ENCODE results near the gene IL22.
"Not testable (repeated sequence)": the region's sequence is repeated elsewhere in the genome, so short reads cannot be mapped to it uniquely, and the experiment has no call there.

IL22 gene

DNA sequence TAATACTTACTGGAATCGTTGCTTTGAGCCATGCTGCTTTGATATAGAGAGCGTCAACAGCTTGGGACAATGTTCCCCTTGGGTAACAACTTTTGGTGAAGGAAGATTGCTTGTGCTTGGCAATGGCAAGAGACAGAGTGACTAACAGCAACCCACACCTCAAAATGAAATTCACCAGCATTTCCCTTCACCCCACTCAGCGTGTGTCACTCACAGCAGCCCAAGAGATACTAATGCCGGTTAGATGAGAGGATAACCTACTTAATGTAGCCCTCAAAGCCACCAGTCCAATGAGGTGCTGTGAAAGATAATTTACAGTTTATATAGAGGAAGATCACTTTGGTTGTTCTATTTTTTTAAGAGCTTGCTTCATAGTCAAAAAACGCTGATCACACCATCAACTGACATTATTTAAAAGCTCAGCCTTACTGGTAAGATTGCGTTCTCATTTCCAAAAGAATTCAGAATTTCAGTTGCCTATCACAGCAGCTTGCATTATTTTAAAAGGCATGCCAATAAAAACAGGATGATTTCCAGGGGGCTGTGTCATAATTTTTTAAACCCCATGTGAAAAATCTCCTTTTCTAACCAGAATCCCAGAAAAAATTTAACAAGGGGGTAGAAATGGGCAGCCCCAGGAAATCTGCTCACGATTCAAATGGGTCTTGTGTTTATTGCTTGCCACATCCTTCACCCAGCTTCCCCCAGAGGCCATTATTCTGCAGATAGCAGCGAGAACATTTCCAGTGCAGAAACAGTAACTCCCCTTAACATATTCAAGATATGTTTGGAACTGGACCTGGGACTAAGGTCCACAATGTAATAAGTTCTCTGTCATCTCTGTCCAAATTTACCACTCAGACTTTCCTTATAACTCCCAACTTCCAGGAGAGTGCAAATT is 27.6 kb downstream of the IL22 start, which contains the start of gene IL26:
TSS of gene IL26 (minus strand) at position 235 of the 901 bp plus-strand sequence. CDS start at position 181, 54 bp downstream.
- peak in 1 of 2 experiments; percentile 18 for DNase-seq

DNA sequence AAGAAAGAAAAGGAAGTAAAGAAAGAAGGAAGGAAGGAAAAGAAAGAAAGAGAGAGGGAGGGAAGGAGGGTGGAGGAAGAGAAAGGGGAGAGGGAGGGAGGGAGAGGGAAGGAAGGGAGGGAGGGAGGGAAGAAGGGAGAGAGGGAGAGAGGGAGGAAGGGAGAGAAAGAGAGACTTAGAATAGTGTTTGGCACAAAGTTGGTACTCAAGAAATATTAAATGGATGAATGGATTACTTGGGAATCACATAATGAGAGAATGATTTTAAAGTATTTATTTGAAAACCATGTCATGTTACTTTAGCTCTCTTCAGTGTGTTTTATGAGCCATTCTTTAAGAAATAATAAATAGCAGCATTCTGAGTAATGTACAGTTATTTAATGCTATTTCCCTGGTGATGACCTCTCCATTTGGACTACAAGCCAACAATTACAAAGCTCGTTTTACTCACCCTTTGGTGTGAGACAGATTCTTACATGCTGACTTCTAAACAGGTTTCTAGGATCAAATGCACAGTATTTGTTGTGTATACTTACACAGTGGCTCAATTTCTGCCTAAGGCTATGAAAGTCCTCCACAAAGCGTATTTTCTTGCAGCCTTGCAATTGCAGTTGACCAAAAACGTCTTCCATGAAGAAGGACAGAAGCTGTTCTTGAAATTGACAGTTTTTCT is 28.7 kb downstream of the IL22 start:
- DNase-seq, result no peak

GRCh38 chr12:68223067-68223747 is 30.2 kb downstream of the IL22 start:
- peak; percentile 64 to 70 for DNase-seq

- DNase-seq, result no peak
These were observed 31.1 kb downstream of the IL22 start for GRCh38 chr12:68222326-68222725.

DNA sequence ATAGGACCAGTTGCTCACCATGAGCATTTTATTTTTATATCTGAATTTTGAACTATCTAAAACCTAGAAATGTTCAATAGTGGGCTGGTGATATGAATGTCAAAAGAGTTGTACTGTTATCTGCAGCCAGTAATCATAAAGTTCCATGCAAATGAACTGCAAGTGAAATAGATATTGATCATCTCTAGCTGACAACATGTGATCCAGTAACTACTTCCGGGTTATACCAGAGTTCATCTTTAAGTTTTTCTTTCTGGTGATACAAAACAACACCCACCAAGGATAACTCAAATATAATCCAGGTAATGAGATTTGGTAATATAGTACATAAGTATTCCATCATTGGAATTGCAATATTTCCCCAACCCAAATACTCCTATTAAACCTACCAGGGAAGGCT is 31.9 kb downstream of the IL22 start:
- DNase-seq, result no peak

- DNase-seq, result no peak
These were observed 42.5 kb downstream of the IL22 start for GRCh38 chr12:68210875-68211274.

GRCh38 chr12:68209048-68209728 is 44.2 kb downstream of the IL22 start:
- not testable (repeated sequence) for DNase-seq

DNA sequence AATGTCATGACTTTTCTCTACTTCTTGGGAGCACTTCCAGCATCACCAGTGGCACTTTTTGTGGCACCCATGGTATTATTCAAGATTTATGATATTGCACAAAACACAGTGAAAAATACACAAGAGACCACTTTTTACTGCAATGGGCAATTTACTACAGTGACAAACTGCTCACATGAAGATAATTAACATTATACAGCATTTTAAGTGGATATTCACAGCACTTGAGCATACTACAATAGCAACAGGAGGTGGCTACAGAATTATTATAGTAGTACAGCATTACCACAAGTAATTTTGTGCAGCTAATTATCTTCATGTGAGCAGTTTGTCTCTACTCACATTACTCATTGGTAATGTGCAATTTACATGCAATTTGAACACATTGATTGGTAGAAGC is 46.1 kb downstream of the IL22 start:
- no peak for DNase-seq

DNA sequence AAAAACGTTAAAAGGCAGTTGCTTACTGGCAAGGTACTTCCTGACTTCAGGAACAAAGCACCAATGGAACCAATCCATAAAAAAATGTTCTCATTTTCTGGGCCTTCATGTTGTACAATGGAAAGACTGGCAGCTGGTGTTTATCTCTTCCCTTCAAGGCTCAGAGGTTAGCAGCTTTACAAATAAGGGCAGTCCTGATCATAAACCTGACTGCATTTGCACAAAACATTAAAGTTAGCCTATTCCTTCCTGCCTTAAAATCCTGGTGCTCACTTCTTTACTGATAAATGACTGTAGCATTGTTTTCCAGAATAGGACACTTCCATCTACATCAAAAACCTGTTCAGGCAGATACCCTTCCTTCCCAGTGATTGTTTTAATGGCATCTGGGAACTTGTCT is 47.0 kb downstream of the IL22 start:
- no peak for DNase-seq

- DNase-seq, result no peak
These were observed 49.9 kb downstream of the IL22 start for GRCh38 chr12:68203460-68203875.

- no peak for DNase-seq
These were observed 52.5 kb downstream of the IL22 start for GRCh38 chr12:68200854-68201253.

GRCh38 chr12:68199127-68199526 is 54.3 kb downstream of the IL22 start:
- no peak for DNase-seq

DNA sequence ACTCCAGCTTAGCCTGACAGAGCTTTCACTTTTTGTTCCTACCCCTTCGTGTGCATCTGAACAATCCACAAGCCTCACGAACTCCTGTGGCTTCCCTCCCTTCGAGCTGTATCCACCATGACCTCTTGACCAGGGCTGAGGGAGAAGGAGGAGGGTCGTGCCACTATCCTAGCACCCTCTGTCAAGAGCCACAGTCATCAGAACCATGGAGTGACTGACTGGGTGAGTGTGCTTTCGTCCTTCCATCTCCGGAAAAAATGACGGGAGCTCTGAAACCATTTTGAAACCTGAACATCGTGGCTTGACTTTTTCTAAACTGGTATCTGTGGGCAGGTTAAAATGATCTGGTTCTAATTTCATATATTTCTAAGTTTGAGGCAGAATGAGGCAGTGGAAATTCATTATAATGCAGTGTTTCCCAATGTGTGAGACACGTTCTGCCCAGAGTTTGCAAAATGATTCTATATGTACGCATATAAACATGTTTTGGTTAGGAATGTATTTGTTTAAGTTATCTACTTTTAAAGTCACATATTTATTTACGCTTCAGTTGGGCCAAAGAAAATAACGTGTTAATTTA is 54.8 kb downstream of the IL22 start:
- DNase-seq, result no peak

Measured in activated CD4-positive, alpha-beta T cell treated with anti-CD3 and anti-CD28 coated beads, Interleukin-2, amount 50 U/mL, for 4 hours (primary cell).